ENCODE data around the gene PLA2G2C.

- TF ChIP-seq EZH2 (IDR thresholded peaks at IDR 0.05) (no peak), POLR2AphosphoS5 (IDR thresholded peaks at IDR 0.05; ENCODE audit: borderline replicate concordance, low read depth, low read length) (no peak), FOXP2 (optimal IDR thresholded peaks at IDR 0.05; ENCODE audit: control extremely low read depth, extremely low read length, insufficient read depth) (no peak)
Measured at GRCh38 chr1:20211511-20211931, 25.2 kb upstream of the PLA2G2C start.
